ENCODE data around the gene MEGF6. TPM values are rescaled to one million over a fixed set of nuclear protein-coding genes. Genes with fewer than 3 reads are reported as not detected.

Gene MEGF6
- total and polyA plus RNA-seq, 2 of the 8 experiments (the other 6 are each of a cell fraction or from before 2014, with no cell fraction given) = 4.1 to 14.8 TPM

DNA sequence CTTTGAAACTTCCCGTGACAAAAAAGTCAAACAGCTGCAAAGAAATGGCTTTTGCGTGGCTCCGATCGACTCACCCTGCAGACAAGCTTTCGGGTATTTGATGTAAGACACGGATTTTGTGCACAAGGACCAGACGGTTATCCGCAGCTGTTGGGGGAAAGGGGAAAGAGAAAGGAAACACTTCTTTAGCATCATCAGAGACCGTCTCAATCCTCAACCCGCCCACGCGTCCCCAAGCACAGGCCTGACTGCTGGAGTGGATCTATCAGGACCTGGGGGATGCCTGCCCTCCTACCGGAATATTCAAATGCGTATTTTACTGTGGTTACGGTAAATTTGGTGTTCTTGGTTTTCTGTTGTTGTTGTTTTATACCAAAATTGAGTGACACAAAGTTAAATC, 27.4 kb upstream of the MEGF6 start:
- Histone ChIP-seq H3K9ac (replicated peaks in 1 of 4; ENCODE audit: extremely low read depth in 1 of 4, low read depth in 3 of 4, low read length in 3 of 4) (no peak overlapping the region), H2BK120ac (replicated peaks; ENCODE audit: low read depth, low read length) (no peak overlapping the region), H4K20me1 (replicated peaks in 1 of 2; ENCODE audit: control insufficient read depth in 1 of 2, insufficient read depth in 2 of 2, low read length in 2 of 2) (peaks cover 0 to 12% of the 10 kb centered on the region in 2 experiments), H2AK5ac (ENCODE audit: low read depth, low read length) (no peak overlapping the region), H4K8ac (ENCODE audit: extremely low read depth, insufficient read depth, low read length) (no peak overlapping the region), H4K91ac (replicated peaks; ENCODE audit: insufficient read length, low read length) (no peak overlapping the region), H3K18ac (ENCODE audit: extremely low read depth, low read length) (no peak overlapping the region), H4K5ac (ENCODE audit: insufficient read length, low read depth, low read length) (no peak overlapping the region), H3K27me3 (replicated peaks in 1 of 4; ENCODE audit: control insufficient read depth in 3 of 4, extremely low read depth in 1 of 4, insufficient read depth in 3 of 4, low read length in 3 of 4) (no peaks in the 10 kb centered on the region), H3K23me2 (ENCODE audit: low read depth, low read length) (no peaks in the 10 kb centered on the region), H3K4me1 (replicated peaks in 1 of 4; ENCODE audit: control insufficient read depth in 3 of 4, insufficient read depth in 4 of 4, low read length in 3 of 4) (no peaks in the 10 kb centered on the region), H3K14ac (ENCODE audit: insufficient read length) (no peak overlapping the region), H3K4me2 (ENCODE audit: insufficient read depth in 1 of 2, low read depth in 2 of 2, low read length in 2 of 2) (no peak overlapping the region), H3K36me3 (ENCODE audit: control insufficient read depth in 2 of 4, insufficient read depth in 4 of 4, low read length in 3 of 4) (peaks cover 4 to 20% (median 9%) of the 10 kb centered on the region in 4 experiments; a peak in 6 of 8 replicates), H3K79me1 (ENCODE audit: low read depth, low read length) (peaks cover 5% of the 10 kb centered on the region), H2AFZ (ENCODE audit: low read length) (no peak overlapping the region), H3K9me3 (ENCODE audit: insufficient read depth in 2 of 2, low read depth in 1 of 2, low read length in 1 of 2) (no peaks in the 10 kb centered on the region), H3K79me2 (ENCODE audit: control insufficient read depth in 1 of 2, insufficient read depth in 2 of 2, low read length in 2 of 2) (no peaks in the 10 kb centered on the region), H3K4ac (replicated peaks; ENCODE audit: insufficient read length, low read depth, low read length) (no peak overlapping the region), H2BK15ac (ENCODE audit: low read length) (no peak overlapping the region), H3K4me3 (ENCODE audit: extremely low read depth in 1 of 4, insufficient read depth in 2 of 4, low read depth in 3 of 4, low read length in 4 of 4) (no peak overlapping the region), H3K23ac (ENCODE audit: insufficient read length) (no peak overlapping the region), H3K56ac (replicated peaks; ENCODE audit: insufficient read length, low read depth, low read length) (no peak overlapping the region), H3K27ac (ENCODE audit: low read depth, low read length) (no peak overlapping the region), H2BK5ac (ENCODE audit: low read depth, low read length) (no peak overlapping the region), H2BK12ac (ENCODE audit: low read depth, low read length) (no peak overlapping the region), H2BK20ac (ENCODE audit: low read length) (no peak overlapping the region)
- POLR2A ChIA-PET (ENCODE audit: partially characterized antibody) = no interaction called here
- no peak for TF ChIP-seq KDM1A (IDR thresholded peaks at IDR 0.05; ENCODE audit: borderline replicate concordance, low read length)
- CTCF ChIA-PET (ENCODE audit: partially characterized antibody) = interaction anchor here (1.0 to 1.7 kb wide), 6 partner anchors 16 to 137 kb away, joined by 3 to 7 read pairs (median 4); no protein-coding TSS in a partner anchor
- 97% methylated on average over 15 of the region's 15 CpGs; no CpG with 5 or more reads in 1 of the 2 experiments for WGBS, 2 experiments (ENCODE audit: extremely low coverage in 1 of 2, insufficient coverage in 1 of 2, insufficient read length in 1 of 2, insufficient replicate concordance in 2 of 2, low coverage in 1 of 2, low lambda C conversion rate in 2 of 2, missing lambda C conversion rate in 1 of 2)
- DNase-seq (ENCODE audit: low read depth in 1 of 2, low spot score in 2 of 2) = no peak
- no peak for FAIRE-seq

Measured in H1 (cell line).